Measurements from ENCODE around the gene RAB11FIP4. TPM values are rescaled to one million over a fixed set of nuclear protein-coding genes. Genes with fewer than 3 reads are reported as not detected.

RAB11FIP4 gene
- total RNA-seq, 3 donors from 2014 or later = 9.9 to 11.0 (median 10.8) TPM

DNA sequence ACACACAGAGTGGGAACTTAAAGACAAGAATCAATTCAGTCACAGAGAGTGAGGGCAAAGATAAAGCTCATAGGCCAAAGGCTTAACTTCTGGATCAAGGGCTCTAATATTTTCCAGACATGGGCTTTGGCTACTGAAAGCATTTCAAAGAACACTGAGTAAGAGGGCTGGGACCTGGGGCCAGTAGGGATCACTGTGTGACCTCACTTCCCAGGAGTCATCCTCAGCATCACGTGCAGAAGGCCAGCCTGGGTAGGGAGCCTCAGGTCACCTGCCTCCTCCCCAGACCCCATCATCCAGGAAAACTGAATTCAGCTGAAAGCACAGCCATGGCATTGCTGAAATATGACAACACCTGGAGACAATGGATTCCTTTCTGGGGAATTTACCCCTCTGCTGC lies 163.5 kb downstream of the RAB11FIP4 start:
- ATAC-seq (no peak), DNase-seq (no peak)
- Mint-ChIP-seq H3K9me3 (no peaks in the 10 kb centered on the region), H3K27me3 (ENCODE audit: low read depth) (no peaks in the 10 kb centered on the region), H3K36me3 (ENCODE audit: insufficient read depth) (no peaks in the 10 kb centered on the region), H3K4me3 (no peak overlapping the region), H3K4me1 (ENCODE audit: low read depth) (peaks cover 12% of the 10 kb centered on the region)

DNA sequence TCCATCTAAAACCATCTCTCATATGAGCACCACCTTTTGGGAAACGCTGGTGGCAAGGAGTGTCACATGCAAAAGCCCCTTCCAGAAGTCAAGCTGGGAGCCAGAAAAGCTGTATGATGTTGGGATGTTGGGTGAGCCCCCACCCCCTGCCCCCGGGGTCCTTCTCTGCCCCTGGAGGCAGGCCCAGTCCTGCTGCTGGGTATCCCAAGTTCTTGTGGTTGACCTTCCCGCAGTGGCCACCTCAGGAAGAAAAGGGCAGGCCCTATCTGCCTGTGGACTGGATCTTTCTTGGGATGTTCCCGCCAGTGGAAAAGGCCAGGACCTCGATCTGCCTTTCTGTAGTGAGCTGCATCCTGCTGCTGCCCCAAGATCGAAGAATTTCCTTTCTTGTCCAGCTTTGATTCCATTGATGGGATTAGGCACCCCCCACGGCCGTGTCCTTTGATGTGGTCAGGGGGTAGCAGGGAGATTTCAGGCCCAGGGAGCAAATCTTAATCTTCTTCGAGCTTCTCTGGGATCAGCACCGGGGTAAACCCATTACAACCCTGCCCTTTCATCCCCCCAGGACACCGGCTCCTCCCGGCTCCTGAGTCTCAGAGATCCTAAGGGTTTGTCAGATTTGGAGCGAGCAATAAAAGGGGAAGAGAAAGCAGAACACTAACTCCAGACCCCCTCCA lies 165.6 kb downstream of the RAB11FIP4 start:
- Mint-ChIP-seq H3K36me3 (ENCODE audit: insufficient read depth) (no peaks in the 10 kb centered on the region), H3K9me3 (no peaks in the 10 kb centered on the region), H3K4me1 (ENCODE audit: low read depth) (peaks cover 21% of the 10 kb centered on the region), H3K27me3 (ENCODE audit: low read depth) (peaks cover 8% of the 10 kb centered on the region), H3K4me3 (no peak overlapping the region)
- DNase-seq = no peak
- no peak for ATAC-seq

DNA sequence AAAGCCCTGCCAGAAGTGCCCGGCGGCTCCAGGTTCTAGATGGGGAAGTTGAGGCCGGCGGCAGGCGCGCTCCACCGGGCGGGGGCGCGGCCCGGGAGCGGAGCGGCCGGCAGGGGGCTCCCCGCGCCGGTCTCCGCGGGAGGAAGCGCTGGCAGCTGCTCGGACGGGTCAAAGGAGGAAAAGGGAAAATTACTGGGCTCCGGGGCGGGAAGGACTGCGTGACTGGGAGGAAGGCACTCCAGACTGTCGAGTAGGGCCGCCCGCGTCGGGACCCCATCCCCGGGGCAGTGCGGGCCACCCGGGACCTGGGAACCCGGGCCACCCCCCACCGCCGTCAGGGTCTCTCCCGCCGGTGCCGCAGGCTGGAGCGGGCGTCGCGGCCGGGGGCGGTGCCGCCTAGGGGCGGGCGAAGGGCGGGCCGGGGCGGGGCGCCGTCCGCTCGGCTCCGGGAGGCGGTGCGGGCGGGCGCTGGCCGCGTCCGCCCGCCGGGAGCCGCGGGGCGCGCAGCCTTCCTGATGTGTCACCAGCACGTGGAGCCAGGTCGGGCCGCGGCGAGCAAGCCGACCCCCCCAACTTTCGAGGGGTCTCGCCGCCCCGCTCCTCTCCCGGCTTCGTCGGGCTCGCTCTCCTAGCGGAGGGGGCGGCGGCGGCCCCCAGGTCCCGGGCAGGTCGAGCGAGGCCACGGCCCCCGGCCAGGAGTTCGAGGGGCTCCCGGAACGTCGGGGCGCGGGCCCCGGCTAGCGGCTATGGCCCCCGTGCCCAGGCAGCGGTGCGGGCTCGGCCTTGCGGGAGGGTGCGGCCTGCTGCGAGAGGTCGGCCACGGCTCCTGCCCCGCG lies 167.5 kb downstream of the RAB11FIP4 start:
- ATAC-seq (peak; percentile 95 to 96), DNase-seq (peak; percentile 52)
- H3K36me3 Mint-ChIP-seq (ENCODE audit: insufficient read depth) = no peaks in the 10 kb centered on the region
- H3K9me3 Mint-ChIP-seq = no peaks in the 10 kb centered on the region
- peak overlapping the region; percentile 72 for H3K4me3 Mint-ChIP-seq
- H3K4me1 Mint-ChIP-seq (ENCODE audit: low read depth) = peaks cover 21% of the 10 kb centered on the region
- peaks cover 8% of the 10 kb centered on the region for H3K27me3 Mint-ChIP-seq (ENCODE audit: low read depth)

DNA sequence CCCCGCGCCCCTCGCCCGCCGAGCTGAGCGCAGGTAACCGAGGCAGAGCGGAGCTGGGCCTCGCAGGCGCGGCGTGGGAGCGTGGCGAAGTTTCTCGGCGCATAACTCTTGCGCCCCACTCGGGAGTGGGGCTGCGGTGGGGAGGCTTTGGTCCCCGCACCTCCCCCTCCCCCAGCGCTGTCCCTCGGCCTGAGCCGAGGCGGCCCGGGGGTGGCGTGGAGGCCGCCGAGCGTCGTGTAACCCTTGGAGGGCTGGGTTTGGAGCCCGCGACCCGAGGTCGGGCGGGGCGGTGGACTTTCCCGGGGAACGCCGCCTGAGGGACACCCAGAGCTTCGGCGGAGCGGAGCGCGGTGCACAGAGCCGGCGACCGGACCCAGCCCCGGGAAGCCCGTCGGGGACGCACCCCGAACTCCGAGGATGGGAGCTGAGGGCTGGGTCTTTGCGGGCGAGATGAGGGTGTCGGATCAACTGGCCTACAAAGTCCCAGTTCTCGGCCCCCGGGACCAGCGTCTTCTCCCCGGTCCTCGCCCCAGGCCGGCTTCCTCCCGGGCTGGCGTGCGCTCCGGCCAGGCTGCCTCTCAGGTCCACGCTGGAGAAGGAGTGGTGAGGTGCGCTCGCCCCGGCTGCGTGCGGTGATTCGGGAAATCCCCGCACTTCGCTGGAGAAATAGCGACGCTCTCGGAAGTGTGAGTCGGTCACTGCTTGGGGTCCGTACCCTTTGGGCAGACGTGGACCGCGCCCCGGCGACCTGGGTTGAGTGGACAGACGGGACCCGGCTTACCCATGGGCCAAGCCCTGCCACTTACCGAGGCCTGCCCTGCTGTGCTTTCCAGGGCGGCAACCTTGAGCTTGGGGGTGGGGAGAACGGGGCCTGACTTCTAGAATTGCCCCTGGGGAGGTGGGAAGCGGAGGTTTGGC lies 168.4 kb downstream of the RAB11FIP4 start:
- Mint-ChIP-seq H3K36me3 (ENCODE audit: insufficient read depth) (no peaks in the 10 kb centered on the region), H3K4me1 (ENCODE audit: low read depth) (peaks cover 21% of the 10 kb centered on the region), H3K4me3 (peak overlapping the region; percentile 62), H3K9me3 (no peaks in the 10 kb centered on the region), H3K27me3 (ENCODE audit: low read depth) (peaks cover 8% of the 10 kb centered on the region)
- ATAC-seq (no peak), DNase-seq (no peak)

DNA sequence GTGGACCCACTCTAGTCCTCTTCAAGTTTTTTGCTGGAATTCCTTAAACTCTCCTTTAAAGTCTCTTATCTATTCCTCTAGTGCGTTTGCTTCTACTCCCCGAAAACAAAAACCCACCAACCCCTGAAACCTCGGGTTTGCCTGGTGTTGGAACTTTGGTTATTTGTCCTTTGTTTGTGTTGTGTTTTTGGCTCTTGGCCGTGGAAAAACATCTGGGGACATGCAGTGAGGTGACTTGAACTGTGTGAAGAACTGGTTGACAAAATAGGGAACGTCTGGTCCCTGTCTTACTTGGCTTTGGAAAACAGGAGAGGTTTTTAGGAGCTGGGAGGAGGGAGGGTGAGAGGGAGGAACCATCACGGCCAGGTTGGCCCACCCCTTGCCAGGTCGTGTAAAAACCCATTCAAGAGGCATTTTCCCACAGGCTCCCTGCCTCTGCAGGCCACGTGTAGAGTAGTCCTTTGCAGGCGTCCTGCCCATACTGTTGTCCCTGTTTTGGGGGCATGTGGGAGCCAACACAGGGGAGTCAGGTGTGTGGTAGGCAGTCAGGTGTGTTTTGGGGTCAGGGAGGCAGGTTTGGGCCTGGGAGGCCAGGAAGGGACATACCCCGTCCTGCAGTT lies 169.3 kb downstream of the RAB11FIP4 start:
- ATAC-seq = no peak

DNA sequence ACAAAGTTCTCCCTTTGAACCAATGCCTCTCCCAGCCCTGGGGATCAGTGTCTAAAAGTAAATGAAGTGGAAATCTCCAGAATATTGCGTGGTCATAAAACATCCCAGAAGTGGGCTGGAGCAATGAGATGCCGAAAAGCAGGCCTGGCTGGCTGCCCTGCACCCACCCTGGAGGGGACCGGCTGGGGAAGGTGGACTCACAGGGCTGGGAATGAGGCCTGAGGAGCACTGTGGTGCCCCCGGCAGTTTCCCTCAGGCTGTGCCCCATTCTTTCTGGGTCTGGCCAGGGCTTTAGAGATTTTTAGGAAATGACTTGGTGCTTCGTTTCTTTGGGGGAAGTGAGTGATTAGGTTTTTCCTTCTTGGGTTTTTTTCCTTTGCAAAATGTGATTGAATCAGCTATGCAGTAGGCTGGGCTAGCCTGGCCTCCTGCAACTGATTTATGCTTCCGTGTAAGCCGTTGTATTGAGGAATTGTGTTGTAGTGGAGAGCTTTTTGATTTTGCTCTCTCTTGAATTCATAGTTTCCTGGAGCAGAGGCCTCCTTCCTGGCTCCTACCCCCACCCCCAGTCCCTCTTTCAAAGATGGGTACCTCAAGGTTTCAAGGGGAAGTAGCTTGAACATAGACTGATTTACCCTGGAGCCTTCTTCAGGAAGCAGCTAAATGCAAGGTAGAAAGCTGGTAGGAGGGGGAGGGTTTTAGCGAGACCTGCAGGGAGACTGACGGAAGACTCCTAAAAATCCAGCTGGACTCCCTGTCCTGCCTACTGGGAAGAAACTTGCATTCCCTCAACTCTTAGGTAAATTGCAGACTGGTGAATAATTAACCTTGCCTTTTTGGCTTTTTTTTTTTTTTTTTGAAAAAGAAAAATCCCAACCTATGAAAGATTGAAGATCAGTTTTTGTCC lies 170.2 kb downstream of the RAB11FIP4 start:
- no peaks in the 10 kb centered on the region for H3K9me3 Mint-ChIP-seq
- peaks cover 8% of the 10 kb centered on the region for H3K27me3 Mint-ChIP-seq (ENCODE audit: low read depth)
- H3K4me3 Mint-ChIP-seq = no peak overlapping the region
- DNase-seq = no peak
- peaks cover 21% of the 10 kb centered on the region for H3K4me1 Mint-ChIP-seq (ENCODE audit: low read depth)
- no peaks in the 10 kb centered on the region for H3K36me3 Mint-ChIP-seq (ENCODE audit: insufficient read depth)
- no peak for ATAC-seq

More for the DNA sequence above, 169.3 kb downstream of the RAB11FIP4 start:
- DNase-seq = no peak
- peaks cover 8% of the 10 kb centered on the region for H3K27me3 Mint-ChIP-seq (ENCODE audit: low read depth)
- H3K4me1 Mint-ChIP-seq (ENCODE audit: low read depth) = peaks cover 21% of the 10 kb centered on the region
- peak overlapping the region; percentile 62 for H3K4me3 Mint-ChIP-seq
- H3K9me3 Mint-ChIP-seq = no peaks in the 10 kb centered on the region
- no peaks in the 10 kb centered on the region for H3K36me3 Mint-ChIP-seq (ENCODE audit: insufficient read depth)

DNA sequence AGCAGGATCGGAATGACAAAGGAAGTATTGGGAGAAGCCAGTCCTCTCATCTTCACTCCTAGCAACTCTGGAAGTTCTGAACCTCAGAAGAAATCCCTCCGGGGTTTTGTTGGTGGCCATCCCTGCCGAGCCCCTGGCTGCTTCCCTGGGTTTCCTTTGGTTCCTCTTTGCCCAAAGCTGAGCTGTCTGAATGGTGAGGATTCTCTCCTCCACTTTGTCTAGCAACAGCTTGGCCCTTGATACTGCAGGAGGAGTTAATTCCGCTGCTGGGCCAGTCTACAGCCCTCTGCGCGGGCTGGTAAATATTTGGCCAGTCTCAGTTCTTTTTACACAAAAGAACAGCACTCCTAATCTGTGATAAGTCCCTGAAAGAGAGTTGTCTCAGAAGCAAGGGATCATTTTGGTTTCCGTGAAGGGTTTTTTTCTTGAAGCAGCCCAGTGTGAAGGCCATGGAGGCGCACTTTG lies 170.9 kb downstream of the RAB11FIP4 start:
- Mint-ChIP-seq H3K27me3 (ENCODE audit: low read depth) (peaks cover 8% of the 10 kb centered on the region), H3K4me1 (ENCODE audit: low read depth) (peaks cover 21% of the 10 kb centered on the region), H3K36me3 (ENCODE audit: insufficient read depth) (no peaks in the 10 kb centered on the region), H3K4me3 (no peak overlapping the region), H3K9me3 (no peaks in the 10 kb centered on the region)
- DNase-seq = no peak
- ATAC-seq = no peak

DNA sequence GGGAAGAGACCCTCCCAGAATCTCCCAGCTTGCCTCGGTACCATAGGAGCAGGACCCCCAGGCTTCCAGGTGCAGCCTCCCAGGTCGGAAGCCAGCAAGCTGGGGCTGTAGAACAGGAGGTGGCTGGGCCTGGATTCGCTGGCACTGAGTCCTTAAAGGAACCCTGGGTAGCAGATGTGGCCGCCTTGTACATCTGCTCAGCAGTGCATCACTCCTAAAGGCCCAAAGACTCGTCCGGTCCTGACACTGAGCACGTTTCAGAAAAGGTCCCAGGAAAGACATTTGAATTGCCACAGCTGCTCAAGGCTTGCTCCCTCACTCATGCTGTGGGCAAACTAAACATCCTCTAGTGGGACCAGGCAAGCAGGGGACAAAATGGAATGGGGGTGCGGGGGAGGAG lies 172.8 kb downstream of the RAB11FIP4 start:
- peaks cover 17% of the 10 kb centered on the region for H3K4me1 Mint-ChIP-seq (ENCODE audit: low read depth)
- H3K9me3 Mint-ChIP-seq = no peaks in the 10 kb centered on the region
- no peaks in the 10 kb centered on the region for H3K36me3 Mint-ChIP-seq (ENCODE audit: insufficient read depth)
- ATAC-seq (no peak), DNase-seq (no peak)
- no peak overlapping the region for H3K4me3 Mint-ChIP-seq
- H3K27me3 Mint-ChIP-seq (ENCODE audit: low read depth) = peaks cover 8% of the 10 kb centered on the region

DNA sequence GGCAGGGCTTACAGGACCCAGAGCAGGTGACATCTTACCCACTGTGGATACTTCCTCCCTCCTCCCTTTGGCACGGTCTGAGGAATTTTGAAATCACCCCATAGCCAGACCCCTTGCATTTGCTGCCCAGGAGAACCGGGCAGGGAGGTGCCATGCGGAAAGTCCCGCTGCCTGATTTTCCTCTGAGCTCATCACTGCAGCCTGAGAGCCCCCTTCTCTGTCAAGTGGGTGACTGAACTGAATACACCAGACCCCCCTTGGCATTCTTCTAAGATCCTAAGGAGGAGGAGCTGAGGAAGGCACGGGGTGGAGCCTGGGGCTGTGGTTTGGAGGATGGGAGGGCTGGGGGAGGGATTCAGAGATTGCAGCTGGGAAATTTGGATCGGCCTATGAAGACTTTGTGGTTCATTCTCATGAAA lies 173.4 kb downstream of the RAB11FIP4 start:
- DNase-seq = no peak
- H3K4me3 Mint-ChIP-seq = no peak overlapping the region
- no peak for ATAC-seq
- H3K27me3 Mint-ChIP-seq (ENCODE audit: low read depth) = peaks cover 8% of the 10 kb centered on the region
- H3K9me3 Mint-ChIP-seq = no peaks in the 10 kb centered on the region
- peaks cover 17% of the 10 kb centered on the region for H3K4me1 Mint-ChIP-seq (ENCODE audit: low read depth)
- H3K36me3 Mint-ChIP-seq (ENCODE audit: insufficient read depth) = no peaks in the 10 kb centered on the region

DNA sequence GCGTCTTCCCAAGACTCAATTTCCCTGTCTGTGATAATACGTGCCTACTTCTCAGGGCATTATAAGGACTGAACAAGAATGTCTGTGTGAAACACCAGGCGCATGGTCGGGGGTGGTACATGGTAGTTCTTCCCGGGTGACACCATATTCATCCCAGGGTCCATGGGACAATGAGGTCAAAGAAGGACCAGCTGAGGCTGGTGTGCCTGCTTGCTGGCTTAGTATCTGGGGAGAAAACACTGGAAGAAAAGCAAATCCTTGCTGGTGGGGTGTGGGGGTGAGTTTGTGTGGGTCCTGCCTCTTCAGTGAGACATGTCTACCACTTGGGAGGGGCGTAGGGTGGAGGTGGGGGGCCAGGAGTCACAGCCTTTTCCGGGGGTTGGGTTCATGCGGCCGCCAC lies 174.2 kb downstream of the RAB11FIP4 start:
- no peaks in the 10 kb centered on the region for H3K36me3 Mint-ChIP-seq (ENCODE audit: insufficient read depth)
- ATAC-seq = no peak
- no peak for DNase-seq
- no peak overlapping the region for H3K4me3 Mint-ChIP-seq
- H3K9me3 Mint-ChIP-seq = no peaks in the 10 kb centered on the region
- peaks cover 2% of the 10 kb centered on the region for H3K27me3 Mint-ChIP-seq (ENCODE audit: low read depth)
- peaks cover 12% of the 10 kb centered on the region for H3K4me1 Mint-ChIP-seq (ENCODE audit: low read depth)

DNA sequence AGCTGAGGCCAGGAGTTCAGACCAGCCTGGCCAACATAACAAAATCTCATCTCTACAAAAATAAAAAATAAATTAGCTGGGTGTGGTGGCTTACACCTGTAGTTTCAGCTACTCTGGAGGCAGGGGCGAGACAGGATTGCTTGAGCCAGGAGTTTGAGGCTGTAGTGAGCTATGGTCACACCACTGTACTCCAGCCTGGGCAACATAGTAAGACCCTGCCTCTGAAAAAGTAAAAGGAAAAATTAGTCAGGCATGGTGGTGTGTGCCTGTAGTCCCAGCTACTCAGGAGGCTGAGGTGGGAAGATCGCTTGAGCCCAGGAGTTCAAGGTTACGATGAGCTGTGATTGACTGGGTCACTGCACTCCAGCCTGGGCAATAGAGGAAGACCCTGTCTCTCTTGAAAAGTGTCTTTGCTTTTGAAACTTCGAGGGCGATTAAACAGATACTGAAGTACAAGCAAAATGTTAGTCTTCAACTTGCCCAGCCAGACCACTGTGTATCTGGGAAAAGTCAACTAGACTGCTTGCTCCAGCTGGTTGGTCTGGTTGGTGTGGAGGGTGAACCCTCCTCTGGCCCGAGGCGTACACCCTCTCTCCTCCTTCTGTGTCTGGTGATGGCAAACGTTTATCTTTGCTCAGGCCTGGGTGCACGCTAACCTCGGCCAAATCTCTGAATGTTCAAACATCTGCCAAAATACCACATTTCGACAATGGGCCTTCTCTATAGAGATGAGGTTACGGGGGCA lies 174.9 kb downstream of the RAB11FIP4 start:
- Mint-ChIP-seq H3K4me3 (no peak overlapping the region), H3K27me3 (ENCODE audit: low read depth) (no peaks in the 10 kb centered on the region), H3K36me3 (ENCODE audit: insufficient read depth) (no peaks in the 10 kb centered on the region), H3K4me1 (ENCODE audit: low read depth) (peaks cover 5% of the 10 kb centered on the region), H3K9me3 (no peaks in the 10 kb centered on the region)
- no peak for DNase-seq
- ATAC-seq = no peak

DNA sequence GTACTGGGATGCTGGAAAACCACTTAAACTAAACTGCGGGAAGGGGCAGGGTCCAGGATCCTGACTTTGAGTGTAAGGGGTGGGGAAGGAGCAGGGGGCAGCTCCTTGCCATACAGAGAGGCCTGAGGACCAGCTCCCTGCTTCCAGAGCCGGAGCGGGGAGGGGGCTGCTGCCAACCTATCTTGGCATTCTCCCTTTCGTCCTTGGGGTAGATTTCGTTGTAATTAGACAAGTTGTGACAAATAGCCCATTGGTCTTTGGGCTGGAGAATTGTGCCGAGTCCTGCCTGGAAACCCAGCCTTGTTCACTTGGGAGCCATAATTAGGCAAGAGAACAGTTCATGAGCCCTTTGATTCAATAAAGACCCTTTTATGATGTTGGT lies 175.5 kb downstream of the RAB11FIP4 start:
- Mint-ChIP-seq H3K36me3 (ENCODE audit: insufficient read depth) (no peaks in the 10 kb centered on the region), H3K27me3 (ENCODE audit: low read depth) (no peaks in the 10 kb centered on the region), H3K4me1 (ENCODE audit: low read depth) (no peaks in the 10 kb centered on the region), H3K4me3 (no peak overlapping the region), H3K9me3 (no peaks in the 10 kb centered on the region)
- ATAC-seq = no peak
- no peak for DNase-seq

All from activated T-cell treated with anti-CD3 and anti-CD28 coated beads, Interleukin-2, amount 50 U/mL, for 4 hours (primary cell).